ENCODE results near the gene PSKH1.
"Not testable (repeated sequence)": the region's sequence is repeated elsewhere in the genome, so short reads cannot be mapped to it uniquely, and the experiment has no call there.

The PSKH1 gene

GRCh38 chr16:67964477-67965131 is 71.5 kb downstream of the PSKH1 start:
- DNase-seq, result peak in 1 of 2 experiments; percentile 5

GRCh38 chr16:67965668-67966548 is 72.9 kb downstream of the PSKH1 start:
- DNase-seq, result no peak

- no peak for DNase-seq
These were observed 73.6 kb downstream of the PSKH1 start for GRCh38 chr16:67966549-67967182.

GRCh38 chr16:67967183-67967957 is 74.3 kb downstream of the PSKH1 start:
- DNase-seq, result no peak

- DNase-seq, result no peak
These were observed 74.9 kb downstream of the PSKH1 start for GRCh38 chr16:67967958-67968399.

GRCh38 chr16:67968400-67969253 is 75.6 kb downstream of the PSKH1 start, which contains the start of gene SLC12A4:
SLC12A4 (minus strand) TSS chr16:67968637; CDS start chr16:67968553, 84 bp downstream.
- no peak for DNase-seq

GRCh38 chr16:67969254-67970039 is 76.4 kb downstream of the PSKH1 start:
- no peak for DNase-seq

GRCh38 chr16:67971111-67971510 is 78.1 kb downstream of the PSKH1 start:
- no peak for DNase-seq

GRCh38 chr16:67972285-67972684 is 79.2 kb downstream of the PSKH1 start:
- DNase-seq, result not testable (repeated sequence)

GRCh38 chr16:67975321-67976105 is 82.5 kb downstream of the PSKH1 start:
- no peak for DNase-seq

GRCh38 chr16:67976205-67976604 is 83.2 kb downstream of the PSKH1 start:
- no peak for DNase-seq

GRCh38 chr16:67977005-67977404 is 84.0 kb downstream of the PSKH1 start:
- DNase-seq, result no peak

GRCh38 chr16:67977469-67978227 is 84.6 kb downstream of the PSKH1 start:
- no peak for DNase-seq
